HepG2 (cell line): Measurements from ENCODE around the gene CNNM3. TPM values are rescaled to one million over a fixed set of nuclear protein-coding genes. Genes with fewer than 3 reads are reported as not detected.

Experiments
- ARNT ChIP-seq: fragments of 450-650 bp; IDR thresholded peaks from 2 replicates; pipeline ENCODE4 v1.6.1; 2017
- PPARG ChIP-seq: conservative IDR thresholded peaks from 2 replicates; pipeline ENCODE4 v1.6.1; 2016; ENCODE audit warnings: missing biosample characterization, missing genetic modification reagents
- ZNF34 ChIP-seq: sonication (generic); formaldehyde crosslinking; IDR thresholded peaks from 2 replicates; pipeline ENCODE4 v1.4.0; 2020; ENCODE audit warnings: mild to moderate bottlenecking, missing genetic modification reagents, borderline replicate concordance
- ZNF839 ChIP-seq: sonication (generic); formaldehyde crosslinking; IDR thresholded peaks from 2 replicates; pipeline ENCODE4 v1.4.0; 2020; ENCODE audit warnings: missing genetic modification reagents, mild to moderate bottlenecking, borderline replicate concordance
- ZSCAN29 ChIP-seq: sonication (generic); formaldehyde crosslinking; conservative IDR thresholded peaks from 2 replicates; pipeline ENCODE4 v1.4.0; 2020; ENCODE audit warnings: mild to moderate bottlenecking, missing genetic modification reagents
- polyA plus RNA-seq, 8 experiments: library from polyadenylated mRNA; depleted of rRNA in 3 of 8; stranded (reverse) in 7 of 8; unstranded in 1 of 8; fragments of >200 nt; fragmentation: Illumina TruSeq in 4 of 8; extraction: Trizol in 4 of 8; gene quantifications; 2 replicates each; pipeline versions ENCODE4 v1.2.1 to v1.2.3, GENCODE V29; 2011 to 2016; ENCODE audit warnings: low read depth in 4 of 8, missing spikeins in 1 of 8, mixed read lengths in 1 of 8; ENCODE audit not compliant: insufficient read depth in 1 of 8
- total RNA-seq, 5 experiments: library from RNA; depleted of rRNA; stranded (reverse); fragments of >200 nt; fragmentation: Illumina TruSeq; extraction: Trizol; gene quantifications; 2 replicates each; pipeline ENCODE4 v1.2.3, GENCODE V29; 2016; ENCODE audit warnings: low read depth in 1 of 5
- TF ChIP-seq, protein P1 (sequence below): sonication (generic); formaldehyde crosslinking; IDR thresholded peaks from 2 replicates; pipeline ENCODE4 v1.4.0; 2020; ENCODE audit warnings: mild to moderate bottlenecking, missing genetic modification reagents
- TF ChIP-seq, protein P2 (sequence below): sonication (generic); formaldehyde crosslinking; IDR thresholded peaks from 2 replicates; pipeline ENCODE4 v1.4.0; 2020; ENCODE audit warnings: missing genetic modification reagents, borderline replicate concordance
- TF ChIP-seq, protein P3 (sequence below): sonication (generic); formaldehyde crosslinking; IDR thresholded peaks from 2 replicates; pipeline ENCODE4 v1.8.1; 2023; ENCODE audit warnings: mild to moderate bottlenecking, inconsistent platforms, moderate library complexity, missing genetic modification reagents, borderline replicate concordance

The CNNM3 gene
- total and polyA plus RNA-seq, 2 of the 13 experiments (the other 11 are each of a cell fraction or from before 2014, with no cell fraction given): 21.2 to 27.9 TPM

DNA sequence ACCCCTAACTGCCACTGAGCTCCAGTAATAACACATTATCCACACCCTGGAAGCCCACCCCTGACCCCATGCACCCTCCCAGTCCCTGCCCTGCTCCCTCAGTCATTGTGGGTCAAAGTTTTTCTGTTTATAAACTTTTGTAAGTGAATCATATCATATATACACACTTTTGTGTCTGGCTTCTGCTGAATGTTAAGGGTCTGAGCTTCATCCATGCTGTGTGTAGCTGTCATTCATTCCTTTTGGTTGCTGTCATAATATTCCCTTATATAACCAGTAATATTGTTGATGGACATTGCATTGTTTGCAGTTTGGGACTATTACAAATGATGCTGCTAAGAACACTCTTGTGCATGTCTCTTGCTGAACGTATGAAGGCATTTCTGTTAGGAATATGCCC lies 40.9 kb upstream of the CNNM3 start (continued):
- TF ChIP-seq, protein P1, sequence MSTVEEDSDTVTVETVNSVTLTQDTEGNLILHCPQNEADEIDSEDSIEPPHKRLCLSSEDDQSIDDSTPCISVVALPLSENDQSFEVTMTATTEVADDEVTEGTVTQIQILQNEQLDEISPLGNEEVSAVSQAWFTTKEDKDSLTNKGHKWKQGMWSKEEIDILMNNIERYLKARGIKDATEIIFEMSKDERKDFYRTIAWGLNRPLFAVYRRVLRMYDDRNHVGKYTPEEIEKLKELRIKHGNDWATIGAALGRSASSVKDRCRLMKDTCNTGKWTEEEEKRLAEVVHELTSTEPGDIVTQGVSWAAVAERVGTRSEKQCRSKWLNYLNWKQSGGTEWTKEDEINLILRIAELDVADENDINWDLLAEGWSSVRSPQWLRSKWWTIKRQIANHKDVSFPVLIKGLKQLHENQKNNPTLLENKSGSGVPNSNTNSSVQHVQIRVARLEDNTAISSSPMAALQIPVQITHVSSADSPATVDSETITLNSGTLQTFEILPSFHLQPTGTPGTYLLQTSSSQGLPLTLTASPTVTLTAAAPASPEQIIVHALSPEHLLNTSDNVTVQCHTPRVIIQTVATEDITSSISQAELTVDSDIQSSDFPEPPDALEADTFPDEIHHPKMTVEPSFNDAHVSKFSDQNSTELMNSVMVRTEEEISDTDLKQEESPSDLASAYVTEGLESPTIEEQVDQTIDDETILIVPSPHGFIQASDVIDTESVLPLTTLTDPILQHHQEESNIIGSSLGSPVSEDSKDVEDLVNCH (CRISPR knock-in tag): no peak
- TF ChIP-seq ZNF34 (CRISPR knock-in tag): no peak
- no peak for TF ChIP-seq PPARG (CRISPR knock-in tag)
- TF ChIP-seq, protein P2, sequence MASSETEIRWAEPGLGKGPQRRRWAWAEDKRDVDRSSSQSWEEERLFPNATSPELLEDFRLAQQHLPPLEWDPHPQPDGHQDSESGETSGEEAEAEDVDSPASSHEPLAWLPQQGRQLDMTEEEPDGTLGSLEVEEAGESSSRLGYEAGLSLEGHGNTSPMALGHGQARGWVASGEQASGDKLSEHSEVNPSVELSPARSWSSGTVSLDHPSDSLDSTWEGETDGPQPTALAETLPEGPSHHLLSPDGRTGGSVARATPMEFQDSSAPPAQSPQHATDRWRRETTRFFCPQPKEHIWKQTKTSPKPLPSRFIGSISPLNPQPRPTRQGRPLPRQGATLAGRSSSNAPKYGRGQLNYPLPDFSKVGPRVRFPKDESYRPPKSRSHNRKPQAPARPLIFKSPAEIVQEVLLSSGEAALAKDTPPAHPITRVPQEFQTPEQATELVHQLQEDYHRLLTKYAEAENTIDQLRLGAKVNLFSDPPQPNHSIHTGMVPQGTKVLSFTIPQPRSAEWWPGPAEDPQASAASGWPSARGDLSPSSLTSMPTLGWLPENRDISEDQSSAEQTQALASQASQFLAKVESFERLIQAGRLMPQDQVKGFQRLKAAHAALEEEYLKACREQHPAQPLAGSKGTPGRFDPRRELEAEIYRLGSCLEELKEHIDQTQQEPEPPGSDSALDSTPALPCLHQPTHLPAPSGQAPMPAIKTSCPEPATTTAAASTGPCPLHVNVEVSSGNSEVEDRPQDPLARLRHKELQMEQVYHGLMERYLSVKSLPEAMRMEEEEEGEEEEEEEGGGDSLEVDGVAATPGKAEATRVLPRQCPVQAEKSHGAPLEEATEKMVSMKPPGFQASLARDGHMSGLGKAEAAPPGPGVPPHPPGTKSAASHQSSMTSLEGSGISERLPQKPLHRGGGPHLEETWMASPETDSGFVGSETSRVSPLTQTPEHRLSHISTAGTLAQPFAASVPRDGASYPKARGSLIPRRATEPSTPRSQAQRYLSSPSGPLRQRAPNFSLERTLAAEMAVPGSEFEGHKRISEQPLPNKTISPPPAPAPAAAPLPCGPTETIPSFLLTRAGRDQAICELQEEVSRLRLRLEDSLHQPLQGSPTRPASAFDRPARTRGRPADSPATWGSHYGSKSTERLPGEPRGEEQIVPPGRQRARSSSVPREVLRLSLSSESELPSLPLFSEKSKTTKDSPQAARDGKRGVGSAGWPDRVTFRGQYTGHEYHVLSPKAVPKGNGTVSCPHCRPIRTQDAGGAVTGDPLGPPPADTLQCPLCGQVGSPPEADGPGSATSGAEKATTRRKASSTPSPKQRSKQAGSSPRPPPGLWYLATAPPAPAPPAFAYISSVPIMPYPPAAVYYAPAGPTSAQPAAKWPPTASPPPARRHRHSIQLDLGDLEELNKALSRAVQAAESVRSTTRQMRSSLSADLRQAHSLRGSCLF: no peak
- TF ChIP-seq, protein P3, sequence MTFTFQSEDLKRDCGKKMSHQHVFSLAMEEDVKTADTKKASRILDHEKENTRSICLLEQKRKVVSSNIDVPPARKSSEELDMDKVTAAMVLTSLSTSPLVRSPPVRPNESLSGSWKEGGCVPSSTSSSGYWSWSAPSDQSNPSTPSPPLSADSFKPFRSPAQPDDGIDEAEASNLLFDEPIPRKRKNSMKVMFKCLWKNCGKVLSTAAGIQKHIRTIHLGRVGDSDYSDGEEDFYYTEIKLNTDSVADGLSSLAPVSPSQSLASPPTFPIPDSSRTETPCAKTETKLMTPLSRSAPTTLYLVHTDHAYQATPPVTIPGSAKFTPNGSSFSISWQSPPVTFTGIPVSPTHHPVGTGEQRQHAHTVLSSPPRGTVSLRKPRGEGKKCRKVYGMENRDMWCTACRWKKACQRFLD (CRISPR knock-in tag): no peak
- no peak for TF ChIP-seq ARNT
- no peak for TF ChIP-seq ZNF839
- TF ChIP-seq ZSCAN29: no peak
